ENCODE results near the gene ATP2B3.

DNA sequence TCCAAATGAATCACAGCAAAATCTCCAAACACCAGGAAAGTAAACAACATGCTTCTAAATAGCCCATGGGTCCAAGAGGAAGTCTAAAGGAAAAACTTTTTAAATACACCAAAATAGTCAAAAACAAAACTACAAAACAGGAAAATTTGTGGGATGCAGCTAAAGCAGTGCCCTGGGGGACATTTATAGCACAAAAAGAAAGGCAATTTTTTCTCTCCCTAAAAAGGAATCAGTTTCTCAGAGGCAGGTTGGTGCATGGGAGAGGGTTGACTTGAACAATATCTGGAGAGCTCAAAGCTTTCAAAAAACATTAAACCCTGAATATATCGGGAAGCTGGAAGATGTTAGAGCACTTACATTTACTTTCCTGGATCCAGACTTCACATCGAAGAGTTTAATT is 113.9 kb downstream of the ATP2B3 start:
- TF ChIP-seq POLR2AphosphoS5 (IDR thresholded peaks at IDR 0.05; ENCODE audit: borderline replicate concordance, low read depth, low read length), result no peak
- TF ChIP-seq EZH2 (IDR thresholded peaks at IDR 0.05), result no peak

All from SK-N-MC (cell line).